HG02642 (cell line): Measurements from ENCODE around the gene MRTFA.
"Not testable (repeated sequence)": the region's sequence is repeated elsewhere in the genome, so short reads cannot be mapped to it uniquely, and the experiment has no call there.

Source experiments
- ATAC-seq: cut with Tn5 transposase; IDR thresholded peaks from one replicate; pipeline ENCODE4 v1.9.1; 2021; ENCODE audit warnings: mild to moderate bottlenecking; ENCODE audit not compliant: unreplicated experiment, poor library complexity

Gene MRTFA

GRCh38 chr22:40531951-40532900 is 104.3 kb downstream of the MRTFA start:
- ATAC-seq: no peak

GRCh38 chr22:40530391-40530790 is 106.1 kb downstream of the MRTFA start:
- not testable (repeated sequence) for ATAC-seq

GRCh38 chr22:40529821-40530220 is 106.7 kb downstream of the MRTFA start:
- no peak for ATAC-seq

GRCh38 chr22:40526960-40527359 is 109.6 kb downstream of the MRTFA start:
- ATAC-seq: no peak

GRCh38 chr22:40525250-40525884 is 111.2 kb downstream of the MRTFA start:
- no peak for ATAC-seq

GRCh38 chr22:40524392-40525249 is 111.9 kb downstream of the MRTFA start:
- ATAC-seq: no peak

GRCh38 chr22:40522141-40522540 is 114.4 kb downstream of the MRTFA start:
- ATAC-seq: no peak

- ATAC-seq: no peak
Measured at GRCh38 chr22:40521046-40521445, 115.5 kb downstream of the MRTFA start.

GRCh38 chr22:40520562-40520961 is 116.0 kb downstream of the MRTFA start:
- ATAC-seq: no peak

- ATAC-seq: no peak
Measured at GRCh38 chr22:40519948-40520331, 116.6 kb downstream of the MRTFA start.

- ATAC-seq: no peak
Measured at GRCh38 chr22:40519284-40519947, 117.1 kb downstream of the MRTFA start.

GRCh38 chr22:40518840-40519239 is 117.7 kb downstream of the MRTFA start:
- ATAC-seq: no peak

- ATAC-seq: no peak
Measured at GRCh38 chr22:40517631-40518030, 118.9 kb downstream of the MRTFA start.

- ATAC-seq: no peak
Measured at GRCh38 chr22:40516416-40516815, 120.1 kb downstream of the MRTFA start.

GRCh38 chr22:40512426-40513136 is 123.9 kb downstream of the MRTFA start:
- ATAC-seq: no peak

- ATAC-seq: no peak
Measured at GRCh38 chr22:40511604-40512003, 124.9 kb downstream of the MRTFA start.

GRCh38 chr22:40510631-40511364 is 125.7 kb downstream of the MRTFA start:
- ATAC-seq: no peak

- no peak for ATAC-seq
Measured at GRCh38 chr22:40509401-40510134, 127.0 kb downstream of the MRTFA start.
